A549 (cell line): ENCODE measurements around the gene KIF12.
A peak's percentile ranks its signal among the peaks of the same experiment; 100 is the strongest.

Source experiments
- CEBPB ChIP-seq, 2 experiments: fragments of >200 bp in 1 of 2; sonication (Bioruptor Twin) in 1 of 2; formaldehyde crosslinking in 1 of 2; IDR thresholded peaks; 2 replicates each; pipeline ENCODE4 v1.6.1; 2012 to 2016
- CTCF ChIP-seq: fragments of >200 bp; sonication (Bioruptor Twin); formaldehyde crosslinking; IDR thresholded peaks from 3 replicates; pipeline ENCODE4 v1.5.1; 2016
- EP300 ChIP-seq, 2 experiments: fragments of >200 bp; sonication (Bioruptor Twin); formaldehyde crosslinking; IDR thresholded peaks; 2 replicates in 1 of 2; 3 replicates in 1 of 2; pipeline ENCODE4 v1.6.1; 2016 to 2017
- HDAC2 ChIP-seq: fragments of 200-600 bp; sonication (generic); IDR thresholded peaks from 2 replicates; pipeline ENCODE4 v1.6.1; 2016
- JUNB ChIP-seq: fragments of >200 bp; sonication (Bioruptor Twin); formaldehyde crosslinking; IDR thresholded peaks from 2 replicates; pipeline ENCODE4 v1.6.1; 2016
- KDM1A ChIP-seq: fragments of 200-600 bp; sonication (generic); IDR thresholded peaks from 2 replicates; pipeline ENCODE4 v1.6.1; 2016; ENCODE audit warnings: low read depth, mild to moderate bottlenecking
- MAX ChIP-seq: IDR thresholded peaks from 2 replicates; pipeline ENCODE4 v1.6.1; 2012
- NFE2L2 ChIP-seq: fragments of 150-350 bp; conservative IDR thresholded peaks from 2 replicates; pipeline ENCODE4 v1.6.1; 2014; ENCODE audit warnings: low read length
- PBX3 ChIP-seq: IDR thresholded peaks from 2 replicates; pipeline ENCODE4 v1.6.1; 2012
- POLR2A ChIP-seq: IDR thresholded peaks from 2 replicates; pipeline ENCODE4 v1.6.1; 2012; ENCODE audit warnings: mild to moderate bottlenecking, low read length
- REST ChIP-seq: fragments of 200-600 bp; sonication (generic); IDR thresholded peaks from 2 replicates; pipeline ENCODE4 v1.6.1; 2016; ENCODE audit warnings: antibody characterized with exemption, mild to moderate bottlenecking, moderate library complexity
- RFX5 ChIP-seq: fragments of 450-650 bp; IDR thresholded peaks from 2 replicates; pipeline ENCODE4 v1.7.1; 2014; ENCODE audit warnings: antibody characterized with exemption, mild to moderate bottlenecking, moderate library complexity
- SMC3 ChIP-seq: fragments of >200 bp; sonication (Bioruptor Twin); formaldehyde crosslinking; IDR thresholded peaks from 3 replicates; pipeline ENCODE4 v1.6.1; 2018; ENCODE audit warnings: inconsistent platforms

- no peak for TF ChIP-seq REST
- TF ChIP-seq JUNB, result no peak
- TF ChIP-seq CTCF, result peak; percentile 92
- TF ChIP-seq PBX3, result no peak
- no peak for TF ChIP-seq EP300 (IDR thresholded peaks at IDR 0.05)
- TF ChIP-seq MAX, result peak; percentile 35; the same call in 1 of the 2 replicates
- TF ChIP-seq HDAC2, result no peak
- no peak for TF ChIP-seq RFX5
- TF ChIP-seq SMC3, result peak; percentile 94
- TF ChIP-seq KDM1A, result no peak
- TF ChIP-seq POLR2A, result no peak
- TF ChIP-seq CEBPB (IDR thresholded peaks at IDR 0.05), result no peak
- no peak for TF ChIP-seq NFE2L2
Measured at GRCh38 chr9:114108016-114108833, 9.1 kb upstream of the KIF12 start.
